K562 (cell line): ENCODE data around the gene IL17RB.

Experiments
- ARHGAP35 ChIP-seq: fragments of 450-650 bp; IDR thresholded peaks from 2 replicates; pipeline ENCODE4 v1.6.1; 2018; ENCODE audit not compliant: partially characterized antibody
- ATF3 ChIP-seq, 2 experiments: fragments of 450-650 bp in 1 of 2; sonication (generic) in 1 of 2; formaldehyde crosslinking in 1 of 2; IDR thresholded peaks in 1 of 2; conservative IDR thresholded peaks in 1 of 2; 2 replicates each; pipeline versions ENCODE4 v1.6.1 to v1.8.1; 2016 to 2023; ENCODE audit warnings: mild to moderate bottlenecking in 2 of 2, moderate library complexity in 2 of 2, inconsistent platforms in 1 of 2, missing genetic modification reagents in 1 of 2
- CTCF ChIP-seq, 3 experiments: IDR thresholded peaks in 2 of 3; conservative IDR thresholded peaks in 1 of 3; 2 replicates each; pipeline ENCODE4 v1.5.1; 2011 to 2012; ENCODE audit warnings: low read length in 3 of 3, mild to moderate bottlenecking in 3 of 3, control low read depth in 2 of 3, improper control_type of control experiment in 1 of 3, inconsistent platforms in 1 of 3, low read depth in 1 of 3, mixed read lengths in 1 of 3, moderate library complexity in 1 of 3; ENCODE audit not compliant: insufficient read depth in 2 of 3
- FOSL1 ChIP-seq: fragments of 200-800 bp; sonication (Bioruptor generic); conservative IDR thresholded peaks from 2 replicates; pipeline ENCODE4 v1.6.1; 2016; ENCODE audit warnings: missing genetic modification characterization, missing compliant biosample characterization
- JUNB ChIP-seq: fragments of 450-650 bp; formaldehyde crosslinking; conservative IDR thresholded peaks from 2 replicates; pipeline ENCODE4 v1.4.0; 2020; ENCODE audit warnings: mild to moderate bottlenecking
- KLF1 ChIP-seq: fragments of 450-650 bp; IDR thresholded peaks from 2 replicates; pipeline ENCODE4 v1.6.1; 2016; ENCODE audit warnings: missing genetic modification characterization, missing compliant biosample characterization
- NFIC ChIP-seq: fragments of 450-650 bp; IDR thresholded peaks from 2 replicates; pipeline ENCODE4 v1.6.1; 2017; ENCODE audit warnings: mild to moderate bottlenecking, inconsistent platforms
- PHTF2 ChIP-seq: fragments of 250-450 bp; sonication (Bioruptor Pico); IDR thresholded peaks from 2 replicates; pipeline ENCODE4 v1.5.0; 2021; ENCODE audit warnings: mild to moderate bottlenecking
- RAD21 ChIP-seq, 2 experiments: fragments of 250-450 bp in 1 of 2; fragments of 450-650 bp in 1 of 2; sonication (Bioruptor Pico) in 1 of 2; formaldehyde crosslinking in 1 of 2; IDR thresholded peaks in 1 of 2; conservative IDR thresholded peaks in 1 of 2; 2 replicates each; pipeline versions ENCODE4 v1.4.0 to v1.8.0; 2020 to 2022; ENCODE audit warnings: mild to moderate bottlenecking in 2 of 2, moderate library complexity in 1 of 2
- SMARCA4 ChIP-seq: fragments of 450-650 bp; IDR thresholded peaks from 2 replicates; pipeline ENCODE4 v1.6.1; 2016
- THRAP3 ChIP-seq: fragments of 450-650 bp; IDR thresholded peaks from 2 replicates; pipeline ENCODE4 v1.6.1; 2016; ENCODE audit warnings: mild to moderate bottlenecking, inconsistent platforms, borderline replicate concordance
- ZNF282 ChIP-seq: sonication (generic); formaldehyde crosslinking; IDR thresholded peaks from 2 replicates; pipeline ENCODE4 v1.8.1; 2023; ENCODE audit warnings: missing genetic modification reagents

GRCh38 chr3:53812434-53812833, 33.9 kb upstream of the IL17RB start:
- no peak for TF ChIP-seq ARHGAP35
- TF ChIP-seq ATF3 (IDR thresholded peaks at IDR 0.05): no peak
- TF ChIP-seq ATF3 (CRISPR knock-in tag; conservative IDR thresholded peaks at IDR 0.05): no peak
- TF ChIP-seq RAD21 (CRISPR knock-in tag; conservative IDR thresholded peaks at IDR 0.05 in 1 of 2, IDR thresholded peaks at IDR 0.05 in 1 of 2): no peak
- TF ChIP-seq NFIC: no peak
- no peak for TF ChIP-seq ZNF282 (CRISPR knock-in tag)
- TF ChIP-seq JUNB (CRISPR knock-in tag): no peak
- no peak for TF ChIP-seq SMARCA4
- no peak for TF ChIP-seq FOSL1 (tag)
- TF ChIP-seq PHTF2: no peak
- no peak for TF ChIP-seq CTCF (IDR thresholded peaks at IDR 0.05 in 2 of 3, conservative IDR thresholded peaks at IDR 0.05 in 1 of 3; ENCODE audit: insufficient read depth in 2 of 3, low read depth in 1 of 3, low read length in 3 of 3)
- no peak for TF ChIP-seq KLF1 (tag)
- no peak for TF ChIP-seq THRAP3
